Measurements from ENCODE around the gene GRK4.

- TF ChIP-seq CTCF (IDR thresholded peaks at IDR 0.05; ENCODE audit: borderline replicate concordance, extremely low read depth, low read length, poor library complexity, severe bottlenecking) (peak; percentile 47), EZH2 (IDR thresholded peaks at IDR 0.05; ENCODE audit: borderline replicate concordance, low read depth, low read length, severe bottlenecking) (no peak)
These were observed 8.8 kb upstream of the GRK4 start for GRCh38 chr4:2954358-2955185.

All from DND-41 (cell line).